ENCODE measurements around the gene ZNF398.
"Not testable (repeated sequence)": the region's sequence is repeated elsewhere in the genome, so short reads cannot be mapped to it uniquely, and the experiment has no call there.

The ZNF398 gene

DNA sequence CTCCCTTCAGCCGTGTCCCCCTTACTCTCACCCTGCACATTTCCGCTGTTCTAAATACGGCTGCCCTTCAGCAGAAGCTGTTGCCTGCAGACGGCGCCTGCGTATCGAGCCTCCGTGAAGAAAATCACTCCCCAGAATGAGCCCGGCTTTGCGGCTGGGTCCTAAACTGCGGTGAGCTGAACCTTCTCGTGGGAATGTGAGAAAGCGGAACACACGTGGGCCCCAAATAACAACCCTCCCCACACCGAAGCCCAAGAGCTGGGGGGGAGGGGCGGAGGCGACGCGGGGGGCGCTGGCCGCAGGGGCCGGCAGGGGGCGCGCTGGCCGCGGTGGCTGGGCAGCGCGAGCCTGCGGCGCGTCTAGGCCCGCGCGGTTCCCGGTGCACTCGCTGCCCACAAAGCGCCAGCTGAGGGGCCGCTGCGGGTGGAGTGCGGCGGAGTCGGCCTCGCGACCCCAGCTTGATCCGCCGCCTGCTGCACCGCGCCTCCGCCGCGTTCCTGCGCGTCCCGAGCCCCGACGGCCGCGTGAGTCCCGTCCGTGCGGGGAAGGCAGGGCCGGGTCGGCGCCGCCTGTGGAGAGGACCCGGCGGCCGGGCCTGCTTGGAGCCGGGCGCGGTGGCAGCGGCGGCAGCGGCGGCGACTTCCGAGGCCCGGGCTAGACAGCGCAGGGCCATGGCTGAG, at the start of gene ZNF398:
Gene ZNF398 (plus strand): TSS at position 382 of the 680 bp plus-strand sequence. CDS start 290 bp downstream, at position 672.
- DNase-seq = peak; percentile 84

DNA sequence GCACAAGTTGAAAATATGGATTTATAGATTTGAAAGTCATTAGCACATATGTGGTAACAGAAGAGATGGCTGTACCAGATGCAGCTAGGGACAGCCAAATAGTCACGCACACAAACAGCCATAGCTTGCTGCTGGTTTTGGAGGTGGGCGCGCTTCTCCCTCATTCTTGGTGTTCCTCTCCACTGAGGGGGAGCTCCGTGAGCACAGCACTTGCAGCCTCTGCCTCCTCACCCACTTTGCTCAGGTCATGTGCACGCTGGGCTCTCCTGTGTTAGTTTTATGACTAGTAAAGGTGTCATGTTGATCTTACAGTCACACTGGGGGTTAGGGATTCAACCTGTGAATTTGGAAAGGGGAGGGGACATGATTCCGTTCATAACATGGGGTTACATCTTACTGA, 48.2 kb upstream of the ZNF398 start:
- DNase-seq = no peak

DNA sequence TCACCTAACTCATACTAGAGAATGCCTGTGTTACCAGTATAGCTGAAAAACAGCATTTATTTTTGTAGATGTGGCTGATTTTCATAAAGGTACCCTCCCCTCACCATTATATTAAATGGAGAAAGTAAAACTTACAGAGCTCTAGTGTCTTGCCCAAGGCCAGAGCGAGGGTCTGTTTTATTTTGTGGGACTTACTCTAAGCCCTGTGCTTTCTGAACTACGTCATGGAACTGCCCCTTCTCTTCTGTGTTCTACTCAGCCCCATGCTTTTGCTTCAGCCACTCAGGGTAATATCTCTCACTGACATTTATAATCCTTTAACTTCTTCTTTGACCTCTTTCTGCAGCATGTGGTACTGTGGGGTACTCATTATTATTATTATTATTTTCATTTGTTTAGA, 46.4 kb upstream of the ZNF398 start:
- DNase-seq = no peak

DNA sequence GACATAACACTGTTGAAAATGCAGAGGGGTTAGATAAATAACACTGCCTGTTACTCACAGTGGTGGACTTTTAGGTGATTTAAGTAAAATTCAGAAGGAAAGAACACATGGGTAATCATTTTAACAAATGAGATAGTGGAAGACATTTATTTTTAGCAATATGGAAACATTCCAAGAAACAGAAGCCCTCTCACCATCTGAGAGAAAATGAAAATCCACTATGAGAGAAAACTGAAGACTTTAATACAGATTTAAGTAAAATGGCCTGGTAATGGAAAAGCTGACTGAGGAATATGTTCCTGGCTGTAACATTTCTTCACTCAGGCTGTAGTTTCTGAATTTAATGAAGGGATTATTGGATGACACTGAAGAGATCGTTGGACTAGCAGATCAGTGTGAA, 44.6 kb upstream of the ZNF398 start:
- DNase-seq = no peak

DNA sequence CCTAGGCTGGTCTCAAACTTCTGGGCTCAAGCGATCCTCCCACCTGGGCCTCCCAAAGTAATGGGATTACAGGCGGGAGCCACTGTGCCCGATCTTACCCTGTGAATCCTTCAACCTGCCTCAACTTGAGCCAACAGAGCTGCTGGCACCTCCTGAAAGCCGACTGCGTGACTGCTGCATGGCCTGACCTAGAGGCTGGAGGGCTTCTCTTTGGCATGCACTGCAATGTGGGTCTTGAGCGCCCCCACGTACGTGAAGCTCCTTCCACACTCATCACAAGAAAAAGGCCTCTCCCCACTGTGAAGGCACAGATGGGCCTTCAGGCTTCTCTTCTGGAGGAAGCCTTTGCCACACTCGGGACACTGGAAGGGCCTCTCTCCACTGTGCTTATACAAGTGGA, 43.8 kb upstream of the ZNF398 start:
- no peak for DNase-seq

- no peak for DNase-seq
Measured at GRCh38 chr7:149104214-149104613, 43.0 kb upstream of the ZNF398 start.

DNA sequence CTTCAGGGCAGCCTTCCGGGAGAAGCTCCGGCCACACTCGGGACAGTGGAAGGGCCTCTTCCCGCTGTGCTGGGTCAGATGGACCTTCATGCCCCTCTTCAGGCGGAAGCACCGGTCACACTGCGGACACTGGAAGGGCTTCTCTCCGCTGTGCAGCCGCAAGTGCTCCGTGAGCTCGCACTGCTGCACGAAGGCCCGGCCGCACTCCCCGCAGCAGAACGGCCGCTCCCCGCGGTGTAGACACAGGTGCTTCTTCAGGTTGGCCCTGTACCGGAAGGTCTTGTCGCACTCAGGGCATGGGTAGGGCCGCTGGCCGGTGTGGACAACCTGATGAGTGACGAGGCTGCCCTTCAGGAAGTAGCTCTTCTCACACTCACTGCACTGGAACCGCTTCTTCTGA, 42.5 kb upstream of the ZNF398 start:
- DNase-seq = no peak

DNA sequence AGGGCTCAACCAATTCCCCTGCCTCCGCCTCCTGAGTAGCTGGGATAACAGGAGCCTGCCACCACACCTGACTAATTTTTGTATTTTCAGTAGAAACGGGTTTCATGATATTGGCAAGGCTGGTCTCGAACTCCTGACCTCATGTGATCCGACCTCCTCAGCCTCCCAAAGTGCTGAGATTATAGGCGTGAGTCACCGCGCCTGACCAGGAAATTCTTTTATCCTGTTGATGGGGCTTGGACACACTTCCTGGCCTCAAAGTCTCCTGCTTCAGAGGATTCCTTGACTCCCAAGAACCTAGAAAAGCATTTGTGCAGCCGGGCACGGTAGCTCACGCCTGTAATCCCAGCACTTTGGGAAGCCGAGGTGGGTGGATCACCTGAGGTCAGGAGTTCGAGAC, 37.3 kb upstream of the ZNF398 start:
- no peak for DNase-seq

DNA sequence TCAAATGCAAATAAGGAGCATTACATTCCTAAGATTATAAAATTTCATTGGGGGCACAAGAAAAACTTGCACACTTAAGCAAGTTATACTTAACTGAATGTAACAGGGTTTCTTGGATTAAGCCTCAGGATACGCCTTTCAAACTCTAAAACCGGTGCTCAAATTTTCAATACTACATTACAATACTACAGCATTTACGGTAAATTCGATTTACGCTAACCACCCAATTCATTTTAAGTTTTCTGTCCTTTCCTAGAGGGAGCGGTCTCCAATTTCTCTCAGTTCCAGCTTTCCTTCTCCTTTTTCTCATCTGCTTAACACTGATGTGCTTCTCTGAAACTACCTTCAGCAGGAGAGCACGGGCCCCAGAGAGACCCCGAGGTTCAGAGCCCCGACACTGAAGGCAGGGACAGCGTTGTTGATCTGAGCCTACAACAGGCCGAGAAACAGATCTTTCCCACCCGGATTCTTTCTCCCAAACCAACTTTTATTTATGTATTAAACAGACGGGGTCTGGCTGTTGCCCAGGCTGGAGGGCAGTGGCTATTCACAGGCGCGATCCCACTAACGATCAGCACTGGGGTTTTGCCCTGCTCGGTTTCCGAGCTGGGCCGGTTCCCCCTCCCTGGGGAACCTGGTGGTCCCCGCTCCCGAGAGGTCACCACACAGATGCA, 21.9 kb upstream of the ZNF398 start:
- DNase-seq = no peak

GRCh38 chr7:149125863-149126661, 21.2 kb upstream of the ZNF398 start, which contains the start of gene ZNF425:
TSS of gene ZNF425 (minus strand) at chr7:149126324. CDS start at chr7:149126213, 111 bp downstream.
- peak; percentile 97 for DNase-seq

DNA sequence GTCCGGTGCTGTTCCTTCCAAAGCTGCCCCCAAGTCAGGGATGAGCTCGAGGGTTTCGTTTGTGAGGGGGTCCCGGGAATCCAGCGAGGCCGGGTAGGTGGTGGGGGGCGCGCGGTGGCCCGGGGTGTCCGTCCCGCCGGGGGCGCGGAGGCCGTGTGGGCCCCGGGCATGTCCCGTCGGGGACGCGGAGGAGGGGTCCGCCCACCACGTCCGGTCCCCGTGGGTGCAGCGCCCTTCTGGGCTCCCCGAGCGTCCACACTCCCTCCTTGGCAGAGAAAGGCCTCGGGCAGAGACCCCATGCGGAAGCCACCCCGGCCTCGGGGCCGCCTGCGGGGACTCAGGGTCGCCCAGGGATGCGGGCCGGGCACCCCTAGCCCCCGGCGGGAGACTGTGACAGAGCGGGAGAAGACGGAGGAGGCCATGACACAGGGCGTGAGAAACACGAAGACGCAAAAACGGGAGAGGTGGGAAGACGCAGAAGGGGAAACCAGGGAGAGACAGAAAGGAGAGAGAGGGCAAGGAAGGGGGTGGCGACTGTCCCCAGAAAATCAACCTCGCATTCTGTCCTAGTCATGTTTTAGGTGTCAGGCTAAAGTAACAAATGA, 20.5 kb upstream of the ZNF398 start:
- DNase-seq = peak; percentile 81

DNA sequence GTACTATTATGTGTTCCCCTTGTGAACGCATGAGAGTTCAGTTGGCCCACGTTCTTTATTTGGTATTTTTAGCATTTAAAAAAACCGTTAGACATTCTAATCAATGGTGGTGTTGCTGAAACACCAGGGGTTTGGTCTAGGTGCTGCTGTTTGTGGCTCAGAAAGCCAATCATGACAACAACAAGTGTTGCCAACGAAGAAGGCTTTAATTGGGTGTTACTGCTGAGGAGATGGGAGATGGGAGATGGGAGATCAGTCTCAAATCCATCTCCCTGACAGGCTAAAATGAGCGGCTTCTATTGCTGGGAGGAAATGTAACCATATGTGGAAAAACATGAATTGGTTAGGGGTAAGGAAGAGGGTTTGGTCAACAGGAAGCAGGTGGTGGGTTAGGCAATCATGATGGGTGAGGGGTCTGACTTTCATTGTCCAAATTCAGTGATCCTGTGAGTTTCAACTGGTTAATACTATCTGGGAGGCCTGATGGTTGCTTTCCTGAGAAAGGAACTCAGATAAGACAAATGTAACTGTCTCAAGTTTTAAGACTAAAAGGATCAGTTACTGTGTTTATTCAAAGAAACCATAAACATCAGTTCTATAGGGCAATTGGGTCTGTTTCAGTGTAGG, 16.6 kb upstream of the ZNF398 start:
- DNase-seq = no peak

DNA sequence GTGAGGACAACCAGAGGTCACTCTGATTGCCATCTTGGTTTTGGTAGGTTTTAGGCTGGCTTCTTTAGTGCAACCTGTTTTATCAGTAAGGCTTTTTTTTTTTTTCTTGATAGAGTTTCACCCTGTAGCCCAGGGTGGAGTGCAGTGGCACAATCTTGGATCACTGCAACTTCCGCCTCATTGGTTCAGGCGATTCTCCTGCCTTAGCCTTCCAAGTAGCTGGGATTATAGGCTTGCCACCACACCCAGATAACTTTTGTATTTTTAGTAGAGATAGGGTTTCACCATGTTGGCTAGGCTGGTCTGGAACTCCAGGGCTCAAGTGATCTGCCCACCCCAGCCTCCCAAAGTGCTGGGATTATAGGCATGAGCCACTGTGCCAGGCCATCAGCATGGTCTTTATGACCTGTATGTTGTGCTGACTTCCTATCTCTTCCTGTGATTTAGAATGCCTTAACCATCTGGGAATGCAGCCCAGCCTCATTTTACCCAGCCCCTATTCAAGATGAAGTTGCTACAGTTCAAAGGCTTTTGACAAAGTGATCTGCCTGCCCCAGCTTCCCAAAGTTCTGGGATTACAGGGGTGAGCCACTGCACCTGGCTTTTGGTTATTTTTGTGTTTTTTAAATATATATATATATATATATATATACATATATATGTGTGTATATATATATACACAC, 14.1 kb upstream of the ZNF398 start:
- DNase-seq = no peak

DNA sequence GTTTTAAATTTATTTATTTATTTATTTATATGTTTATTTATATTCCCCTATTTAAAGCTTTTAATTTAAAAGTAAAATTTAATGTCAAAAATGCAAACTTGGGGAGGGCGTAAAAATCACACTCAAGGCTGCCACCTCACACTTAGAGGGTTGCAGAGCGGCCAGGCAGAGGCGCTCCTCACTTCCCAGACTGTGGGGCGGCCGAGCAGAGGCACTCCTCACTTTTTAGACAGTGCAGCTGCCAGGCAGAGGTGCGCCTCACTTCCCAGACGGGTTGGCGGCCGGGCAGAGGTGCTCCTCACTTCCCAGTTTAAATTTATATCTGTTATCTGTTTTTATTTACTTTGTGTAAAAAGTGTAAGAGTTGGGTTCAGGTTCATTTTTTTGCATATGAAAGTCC, 11.1 kb upstream of the ZNF398 start:
- no peak for DNase-seq

DNA sequence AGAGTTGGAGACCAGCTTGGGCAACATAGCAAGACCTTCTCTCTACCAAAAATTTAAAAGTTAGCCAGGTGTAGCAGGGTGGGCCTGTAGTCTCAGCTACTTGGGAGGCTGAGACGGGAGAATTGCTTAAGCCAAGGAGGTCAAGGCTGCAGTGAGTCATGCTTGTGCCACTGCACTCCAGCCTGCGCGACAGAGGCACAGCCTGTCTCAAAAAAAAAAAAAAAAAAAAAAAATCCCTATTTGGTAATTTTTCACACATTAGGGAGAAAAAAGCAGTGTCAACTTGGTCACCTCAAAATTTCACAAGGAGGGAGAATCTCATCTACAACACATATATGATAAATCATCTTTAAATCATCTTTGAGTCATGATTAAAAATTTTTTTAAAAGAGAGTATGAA, 6.4 kb upstream of the ZNF398 start:
- DNase-seq = no peak

DNA sequence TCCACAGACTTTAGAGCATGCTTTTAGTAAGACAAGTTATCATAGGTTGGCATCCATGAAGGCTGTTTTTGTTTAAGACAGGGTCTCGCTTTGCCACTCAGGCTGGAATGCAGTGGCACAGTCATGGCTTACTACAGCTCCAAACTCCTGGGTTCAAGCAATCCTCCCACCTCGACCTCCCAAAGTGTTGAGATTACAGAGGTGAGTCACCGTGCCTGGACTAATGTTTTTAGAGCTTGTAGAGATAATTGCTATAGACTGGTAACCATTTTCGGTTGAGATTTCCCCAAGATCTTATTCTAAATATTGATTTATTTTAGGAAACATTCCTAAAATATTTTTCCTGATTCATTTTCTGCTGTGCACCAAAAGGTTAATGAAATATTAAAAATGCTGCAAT, 5.4 kb upstream of the ZNF398 start:
- DNase-seq = no peak

DNA sequence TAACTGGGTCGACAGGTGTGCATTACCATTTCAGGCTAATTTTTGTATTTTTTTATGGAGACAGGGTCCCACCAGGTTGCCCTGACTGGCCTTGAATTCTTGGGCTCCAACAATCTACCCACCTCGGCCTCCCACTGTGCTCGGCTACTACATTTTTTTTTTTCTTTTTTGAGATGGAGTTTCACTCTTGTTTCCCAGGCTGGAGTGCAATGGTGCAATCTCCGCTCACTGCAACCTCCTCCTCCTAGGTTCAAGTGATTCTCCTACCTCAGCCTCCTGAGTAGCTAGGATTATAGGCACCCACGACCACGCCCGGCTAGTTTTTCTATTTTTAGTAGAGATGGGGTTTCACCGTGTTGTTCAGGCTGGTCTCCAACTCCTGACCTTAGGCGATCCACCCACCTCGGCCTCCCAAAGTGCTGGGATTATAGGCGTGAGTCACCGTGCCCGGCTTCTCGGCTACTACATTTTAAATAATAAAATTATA, 2.8 kb upstream of the ZNF398 start:
- DNase-seq = not testable (repeated sequence)

- DNase-seq = peak; percentile 20
Measured at GRCh38 chr7:149145031-149145845, 2.0 kb upstream of the ZNF398 start.

DNA sequence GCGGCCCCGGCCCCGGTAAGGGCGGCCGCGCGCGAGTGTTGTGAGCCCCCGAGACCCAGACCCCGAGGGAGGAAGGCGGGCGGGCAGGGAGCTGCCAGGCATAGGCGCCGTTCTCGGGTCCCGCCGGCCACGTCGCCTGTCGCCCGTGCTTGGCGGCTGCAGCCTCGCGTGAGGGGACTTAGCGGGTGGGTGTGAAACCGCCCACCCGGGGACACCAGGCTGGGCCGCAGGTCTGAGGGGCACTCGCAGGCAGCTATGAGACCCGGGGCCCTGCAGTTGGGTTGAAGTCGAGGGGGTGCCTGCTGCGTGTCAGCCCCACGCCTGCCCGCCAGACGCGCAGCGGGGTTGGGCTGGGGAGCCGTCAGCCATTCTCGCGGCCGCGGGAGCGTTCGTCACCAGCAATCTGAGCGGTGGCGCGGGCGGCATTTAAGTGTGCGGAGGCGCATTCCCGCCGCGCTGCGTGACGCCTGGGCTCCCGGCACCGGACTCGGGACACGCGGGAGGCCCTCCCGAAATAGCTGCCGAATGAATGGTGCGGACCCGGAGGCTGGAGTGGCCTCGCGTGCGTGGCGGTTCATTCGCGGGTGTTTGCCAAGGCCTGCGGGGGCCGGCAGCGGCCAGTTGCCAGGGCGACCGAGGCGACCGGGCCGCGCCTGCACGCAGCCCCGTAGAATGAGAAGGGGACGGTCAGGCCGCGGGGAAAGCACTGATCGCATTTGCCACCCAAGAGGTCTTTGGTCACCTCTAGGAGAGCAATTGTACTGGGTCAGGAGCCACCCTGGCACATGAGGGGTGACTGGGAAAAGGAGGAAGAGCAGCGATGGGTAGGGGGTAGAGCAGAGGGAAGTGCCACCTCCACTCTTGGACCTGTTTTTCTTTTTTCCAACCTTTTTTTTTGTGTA, 750 bp downstream of the ZNF398 start:
- peak; percentile 52 for DNase-seq

- DNase-seq = no peak
Measured at GRCh38 chr7:149150981-149151380, 3.7 kb downstream of the ZNF398 start.
